Activated T-cell treated with anti-CD3 and anti-CD28 coated beads, Interleukin-2, amount 50 U/mL, for 24 hours (primary cell): ENCODE measurements around the gene PDGFA.

Experiments
- DNase-seq: peaks from one replicate; pipeline ENCODE4 v3.0.0-alpha.2; 2020
- H3K27ac Mint-ChIP-seq: 2 replicates; pipeline ENCODE4 v1.8.0; 2020; ENCODE audit warnings: mild to moderate bottlenecking, mixed read lengths
- H3K27me3 Mint-ChIP-seq: 2 replicates; pipeline ENCODE4 v1.8.0; 2020; ENCODE audit warnings: mixed read lengths
- H3K36me3 Mint-ChIP-seq: 2 replicates; pipeline ENCODE4 v1.8.0; 2020; ENCODE audit warnings: low read depth, mixed read lengths
- H3K4me1 Mint-ChIP-seq: 2 replicates; pipeline ENCODE4 v1.8.0; 2020; ENCODE audit warnings: low read depth, mixed read lengths
- H3K4me3 Mint-ChIP-seq: 2 replicates; pipeline ENCODE4 v1.8.0; 2020; ENCODE audit warnings: mild to moderate bottlenecking, moderate library complexity, mixed read lengths
- H3K9me3 Mint-ChIP-seq: 2 replicates; pipeline ENCODE4 v1.8.0; 2020; ENCODE audit warnings: mixed read lengths

PDGFA gene

GRCh38 chr7:510782-511281, 8.8 kb downstream of the PDGFA start:
- DNase-seq: no peak
- Mint-ChIP-seq H3K36me3 (peaks cover 13% of the 10 kb centered on the region), H3K27me3 (peaks cover 19% of the 10 kb centered on the region), H3K27ac (no peak overlapping the region), H3K4me1 (peaks cover 21% of the 10 kb centered on the region), H3K9me3 (no peaks in the 10 kb centered on the region), H3K4me3 (no peak overlapping the region)

- Mint-ChIP-seq H3K4me1 (peaks cover 15% of the 10 kb centered on the region), H3K27me3 (peaks cover 13% of the 10 kb centered on the region), H3K27ac (no peak overlapping the region), H3K36me3 (peaks cover 18% of the 10 kb centered on the region), H3K9me3 (no peaks in the 10 kb centered on the region), H3K4me3 (no peak overlapping the region)
- DNase-seq: no peak
Measured at GRCh38 chr7:510131-510481, 9.5 kb downstream of the PDGFA start.

GRCh38 chr7:509426-510130, 10.1 kb downstream of the PDGFA start:
- peaks cover 19% of the 10 kb centered on the region for H3K36me3 Mint-ChIP-seq
- H3K27me3 Mint-ChIP-seq: peaks cover 8% of the 10 kb centered on the region
- peaks cover 11% of the 10 kb centered on the region for H3K4me1 Mint-ChIP-seq
- no peak overlapping the region for H3K27ac Mint-ChIP-seq
- no peaks in the 10 kb centered on the region for H3K9me3 Mint-ChIP-seq
- no peak for DNase-seq
- H3K4me3 Mint-ChIP-seq: no peak overlapping the region

DNA sequence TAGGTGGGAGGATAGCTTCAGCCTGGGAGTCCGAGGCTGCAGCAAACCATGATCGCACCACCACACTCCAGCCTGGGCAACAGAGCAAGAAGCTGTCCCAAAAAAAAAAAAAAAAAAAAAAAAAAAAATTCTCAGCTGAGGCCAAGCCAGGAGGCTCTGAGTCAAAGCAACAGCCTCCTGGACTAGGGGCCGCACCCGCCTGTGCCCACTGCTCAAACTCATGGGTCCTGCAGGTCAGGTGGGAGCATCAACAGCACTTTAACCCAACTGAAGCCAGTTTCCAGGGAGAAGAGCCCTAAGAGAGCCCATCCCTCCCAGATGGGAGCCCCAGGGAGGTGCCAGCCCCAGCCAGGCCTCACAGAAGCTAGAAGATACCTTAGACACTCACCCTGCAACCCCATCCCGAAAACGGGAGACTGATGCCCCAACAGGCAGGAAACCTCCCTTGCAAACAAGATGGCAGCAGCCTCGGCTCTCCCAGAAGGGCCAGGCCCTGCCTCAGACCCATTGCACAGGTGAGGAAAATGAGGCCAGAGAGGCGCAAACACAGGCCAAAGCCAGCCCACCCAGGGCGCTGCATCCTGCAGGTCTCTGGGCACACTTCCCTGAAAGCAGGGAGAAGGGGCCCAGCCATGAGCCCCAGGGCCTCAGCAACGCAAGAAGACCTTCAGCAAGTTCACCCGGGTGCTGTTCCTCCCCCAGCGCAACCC, 11.0 kb downstream of the PDGFA start:
- Mint-ChIP-seq H3K36me3 (peaks cover 13% of the 10 kb centered on the region), H3K9me3 (no peaks in the 10 kb centered on the region), H3K27me3 (peaks cover 1% of the 10 kb centered on the region), H3K4me1 (peaks cover 3% of the 10 kb centered on the region), H3K27ac (no peak overlapping the region), H3K4me3 (no peak overlapping the region)
- DNase-seq: no peak

GRCh38 chr7:507623-508300, 11.9 kb downstream of the PDGFA start:
- H3K36me3 Mint-ChIP-seq: peaks cover 11% of the 10 kb centered on the region

DNA sequence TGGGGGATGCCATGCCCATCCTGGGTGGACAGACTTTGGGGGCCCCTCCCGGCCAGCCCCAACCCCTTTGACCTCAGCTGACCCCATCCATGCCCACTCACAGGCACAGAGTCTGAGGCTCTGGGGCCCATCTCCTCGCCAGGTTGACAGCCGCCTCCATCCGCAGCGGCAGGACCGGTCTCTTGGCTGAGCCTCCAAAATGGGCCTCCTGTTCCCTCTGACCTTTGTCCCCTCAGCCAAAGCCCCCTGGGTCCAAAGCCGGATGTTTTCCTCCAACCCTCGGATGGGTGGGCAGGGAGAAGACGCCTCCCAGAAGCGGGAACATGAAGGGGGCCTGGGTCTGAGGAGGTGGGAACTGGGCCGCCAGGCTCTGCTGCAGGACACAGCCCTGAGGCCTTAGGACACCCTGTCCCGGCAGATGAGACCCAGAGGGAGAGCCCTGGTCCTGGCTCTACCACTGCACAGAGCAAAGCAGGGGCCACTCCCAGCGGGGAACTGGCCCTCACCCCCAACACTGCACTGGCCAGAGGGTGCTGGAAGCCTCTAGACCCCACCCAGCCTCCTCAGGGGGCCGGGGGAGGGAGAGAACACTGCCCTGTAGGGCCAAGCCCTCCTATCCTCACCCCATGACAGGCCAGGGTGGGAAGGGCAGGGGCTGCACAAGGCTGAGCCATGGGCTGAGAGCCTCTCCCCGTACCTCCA, 12.6 kb downstream of the PDGFA start:
- H3K27ac Mint-ChIP-seq: no peak overlapping the region
- no peak overlapping the region for H3K4me3 Mint-ChIP-seq
- DNase-seq: no peak
- peaks cover 11% of the 10 kb centered on the region for H3K36me3 Mint-ChIP-seq
- no peaks in the 10 kb centered on the region for H3K4me1 Mint-ChIP-seq
- no peaks in the 10 kb centered on the region for H3K9me3 Mint-ChIP-seq
- H3K27me3 Mint-ChIP-seq: no peaks in the 10 kb centered on the region

More at GRCh38 chr7:507623-508300, 11.9 kb downstream of the PDGFA start:
- Mint-ChIP-seq H3K4me3 (no peak overlapping the region), H3K27ac (no peak overlapping the region), H3K27me3 (no peaks in the 10 kb centered on the region), H3K9me3 (no peaks in the 10 kb centered on the region), H3K4me1 (no peaks in the 10 kb centered on the region)
- DNase-seq: no peak

DNA sequence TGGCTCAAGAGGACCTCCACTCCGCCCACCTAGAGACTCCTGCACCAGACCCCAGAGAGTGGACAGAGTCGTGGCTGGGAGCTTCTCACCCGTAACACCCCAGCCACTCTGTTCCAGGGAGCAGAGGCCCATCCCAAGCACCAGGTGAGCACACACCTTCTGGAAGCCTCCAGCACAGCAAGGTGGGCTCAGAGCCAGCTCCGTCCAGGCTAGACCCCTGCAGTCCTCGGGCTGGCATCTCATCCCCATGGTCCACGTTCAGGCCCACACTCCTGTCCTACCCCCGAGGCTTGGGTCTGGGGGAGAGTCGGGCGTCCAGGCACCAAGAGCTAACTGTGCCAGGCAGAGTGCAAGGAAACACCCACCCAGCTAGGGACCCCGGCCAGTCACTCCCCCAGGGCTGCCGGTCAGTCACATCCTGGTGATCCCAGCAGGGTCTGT, 13.2 kb downstream of the PDGFA start:
- Mint-ChIP-seq H3K9me3 (no peaks in the 10 kb centered on the region), H3K27me3 (no peaks in the 10 kb centered on the region), H3K4me3 (no peak overlapping the region), H3K4me1 (no peaks in the 10 kb centered on the region), H3K27ac (no peak overlapping the region), H3K36me3 (peaks cover 13% of the 10 kb centered on the region)
- DNase-seq: no peak

GRCh38 chr7:505171-505570, 14.5 kb downstream of the PDGFA start:
- Mint-ChIP-seq H3K4me1 (no peaks in the 10 kb centered on the region), H3K36me3 (peaks cover 24% of the 10 kb centered on the region), H3K9me3 (no peaks in the 10 kb centered on the region), H3K4me3 (no peak overlapping the region), H3K27ac (no peak overlapping the region), H3K27me3 (no peaks in the 10 kb centered on the region)
- DNase-seq: no peak

GRCh38 chr7:504221-505111, 15.2 kb downstream of the PDGFA start:
- Mint-ChIP-seq H3K27me3 (no peaks in the 10 kb centered on the region), H3K27ac (no peak overlapping the region), H3K36me3 (peaks cover 30% of the 10 kb centered on the region), H3K9me3 (no peaks in the 10 kb centered on the region), H3K4me1 (no peaks in the 10 kb centered on the region), H3K4me3 (no peak overlapping the region)
- DNase-seq: no peak

GRCh38 chr7:503575-504111, 16.0 kb downstream of the PDGFA start:
- no peaks in the 10 kb centered on the region for H3K27me3 Mint-ChIP-seq
- no peak overlapping the region for H3K4me3 Mint-ChIP-seq
- peaks cover 33% of the 10 kb centered on the region for H3K36me3 Mint-ChIP-seq
- no peak for DNase-seq
- no peak overlapping the region for H3K27ac Mint-ChIP-seq
- no peaks in the 10 kb centered on the region for H3K4me1 Mint-ChIP-seq
- H3K9me3 Mint-ChIP-seq: no peaks in the 10 kb centered on the region

GRCh38 chr7:502296-502695, 17.4 kb downstream of the PDGFA start:
- H3K27ac Mint-ChIP-seq: no peak overlapping the region
- H3K36me3 Mint-ChIP-seq: peaks cover 38% of the 10 kb centered on the region
- H3K27me3 Mint-ChIP-seq: no peaks in the 10 kb centered on the region
- H3K4me1 Mint-ChIP-seq: peaks cover 5% of the 10 kb centered on the region
- no peak overlapping the region for H3K4me3 Mint-ChIP-seq
- no peak for DNase-seq
- H3K9me3 Mint-ChIP-seq: no peaks in the 10 kb centered on the region

DNA sequence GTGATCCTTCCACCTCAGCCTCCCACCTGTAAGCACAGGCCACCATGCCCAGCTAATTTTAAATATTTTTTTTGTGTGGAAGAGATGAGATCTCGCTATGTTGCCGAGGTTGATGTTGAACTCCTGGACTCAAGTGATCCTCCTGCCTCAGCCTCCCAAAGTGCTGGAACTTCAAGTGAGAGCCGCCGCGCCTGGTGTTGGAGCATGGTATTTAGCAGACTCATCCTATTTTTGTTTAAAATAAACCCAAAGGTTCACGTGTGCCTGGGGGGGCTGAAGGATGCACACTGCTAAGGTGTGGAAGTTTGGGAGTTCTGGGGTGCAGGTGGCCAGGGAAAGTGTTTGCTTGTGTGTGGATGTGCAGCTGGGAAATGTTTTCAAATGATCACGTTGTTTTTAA, 18.1 kb downstream of the PDGFA start:
- peaks cover 5% of the 10 kb centered on the region for H3K4me1 Mint-ChIP-seq
- no peaks in the 10 kb centered on the region for H3K9me3 Mint-ChIP-seq
- H3K36me3 Mint-ChIP-seq: peaks cover 42% of the 10 kb centered on the region
- no peak overlapping the region for H3K4me3 Mint-ChIP-seq
- no peak overlapping the region for H3K27ac Mint-ChIP-seq
- no peaks in the 10 kb centered on the region for H3K27me3 Mint-ChIP-seq
- no peak for DNase-seq

GRCh38 chr7:500521-501420, 18.9 kb downstream of the PDGFA start:
- Mint-ChIP-seq H3K9me3 (no peaks in the 10 kb centered on the region), H3K27me3 (no peaks in the 10 kb centered on the region), H3K27ac (no peak overlapping the region), H3K4me1 (peaks cover 5% of the 10 kb centered on the region), H3K4me3 (no peak overlapping the region), H3K36me3 (peaks cover 42% of the 10 kb centered on the region)
- no peak for DNase-seq
